AG04450 (cell line): ENCODE data around the gene EML3. TPM values are rescaled to one million over a fixed set of nuclear protein-coding genes. Genes with fewer than 3 reads are reported as not detected.

Source experiments
- CTCF ChIA-PET: fragments of 300-600, 350-600 bp; formaldehyde crosslinking; extraction: SDS; loops from one replicate; lab custom pipeline; 2022; ENCODE audit warnings: antibody characterized with exemption, inconsistent platforms; lab: Charles Lee
- POLR2A ChIA-PET: fragments of 350-600 bp; formaldehyde crosslinking; extraction: SDS; loops from one replicate; lab custom pipeline; 2021; ENCODE audit warnings: antibody characterized with exemption, inconsistent platforms; lab: Yijun Ruan, JAX
- DNase-seq: peaks from one replicate; pipeline ENCODE4 v3.0.0-alpha.2; 2011; ENCODE audit warnings: low read depth, low spot score
- H3K27ac ChIP-seq: one replicate; pipeline ENCODE4 v1.5.1; 2012; ENCODE audit warnings: low read depth, low read length, control low read depth
- H3K27me3 ChIP-seq: one replicate; pipeline ENCODE4 v1.6.0; 2012; ENCODE audit warnings: low read length; ENCODE audit not compliant: control insufficient read depth, insufficient read depth
- H3K4me3 ChIP-seq: 2 replicates; pipeline ENCODE4 v1.5.1; 2011; ENCODE audit warnings: mild to moderate bottlenecking, low read depth, low read length, control low read depth
- H3K9me3 ChIP-seq: 2 replicates; pipeline ENCODE4 v1.5.1; 2012; ENCODE audit warnings: low read length; ENCODE audit not compliant: control insufficient read depth, insufficient read depth
- polyA plus RNA-seq: library from polyadenylated mRNA; depleted of rRNA; stranded (reverse); fragments of >200 nt; gene quantifications from 2 replicates; pipeline ENCODE4 v1.2.3, GENCODE V29; 2011
- TF ChIP-seq, protein P1 (sequence below): IDR thresholded peaks from 2 replicates; pipeline ENCODE4 v1.5.1; 2011; ENCODE audit warnings: low read depth, low read length, control low read depth, inconsistent platforms

The EML3 gene
- polyA plus RNA-seq, 1 experiment: 18.6 TPM

DNA sequence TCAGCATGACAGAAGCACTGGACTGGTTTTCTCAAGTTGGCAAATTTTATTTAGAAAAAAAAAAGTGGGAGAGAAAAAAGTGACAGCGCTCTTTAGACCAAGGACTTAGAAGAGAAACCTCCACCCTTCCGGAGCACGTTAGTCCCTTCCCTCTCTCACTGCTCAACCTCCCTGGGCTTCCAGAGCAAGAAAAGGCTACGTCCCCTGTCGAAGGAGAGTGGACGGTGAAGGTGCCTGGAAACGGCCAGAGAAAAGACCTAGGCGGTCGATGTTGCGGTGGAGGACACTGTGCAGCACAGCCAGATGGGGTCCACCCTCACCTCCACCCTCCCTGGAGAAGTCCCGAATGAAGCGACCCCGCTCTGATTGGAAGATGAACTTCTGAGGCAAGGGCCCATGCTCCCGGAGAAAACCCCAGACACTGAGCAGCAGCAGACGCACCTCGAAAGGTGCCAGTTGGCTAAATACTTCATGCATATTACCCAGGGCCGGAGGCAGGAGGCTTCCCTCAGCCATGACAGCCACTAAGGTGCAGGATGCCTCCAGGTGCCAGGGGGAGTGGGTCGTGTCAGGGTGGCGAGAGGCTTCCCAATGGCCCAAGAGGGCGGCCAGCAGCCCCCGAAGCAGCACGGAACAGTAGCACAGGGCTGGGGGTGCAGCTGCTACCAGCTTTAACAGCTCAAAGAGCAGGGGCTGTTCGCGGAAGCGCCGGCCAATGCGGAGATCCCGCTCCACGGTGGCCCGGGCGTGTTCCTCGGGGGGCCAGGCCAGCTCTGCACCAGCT, 34.4 kb upstream of the EML3 start:
- H3K27ac ChIP-seq: peak overlapping the region; percentile 47
- TF ChIP-seq, protein P1, sequence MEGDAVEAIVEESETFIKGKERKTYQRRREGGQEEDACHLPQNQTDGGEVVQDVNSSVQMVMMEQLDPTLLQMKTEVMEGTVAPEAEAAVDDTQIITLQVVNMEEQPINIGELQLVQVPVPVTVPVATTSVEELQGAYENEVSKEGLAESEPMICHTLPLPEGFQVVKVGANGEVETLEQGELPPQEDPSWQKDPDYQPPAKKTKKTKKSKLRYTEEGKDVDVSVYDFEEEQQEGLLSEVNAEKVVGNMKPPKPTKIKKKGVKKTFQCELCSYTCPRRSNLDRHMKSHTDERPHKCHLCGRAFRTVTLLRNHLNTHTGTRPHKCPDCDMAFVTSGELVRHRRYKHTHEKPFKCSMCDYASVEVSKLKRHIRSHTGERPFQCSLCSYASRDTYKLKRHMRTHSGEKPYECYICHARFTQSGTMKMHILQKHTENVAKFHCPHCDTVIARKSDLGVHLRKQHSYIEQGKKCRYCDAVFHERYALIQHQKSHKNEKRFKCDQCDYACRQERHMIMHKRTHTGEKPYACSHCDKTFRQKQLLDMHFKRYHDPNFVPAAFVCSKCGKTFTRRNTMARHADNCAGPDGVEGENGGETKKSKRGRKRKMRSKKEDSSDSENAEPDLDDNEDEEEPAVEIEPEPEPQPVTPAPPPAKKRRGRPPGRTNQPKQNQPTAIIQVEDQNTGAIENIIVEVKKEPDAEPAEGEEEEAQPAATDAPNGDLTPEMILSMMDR: no peak
- ChIA-PET POLR2A (interaction anchor here (0.6 to 10.2 kb wide), 12 partner anchors 17 to 227 kb away, joined by 3 to 150 read pairs (median 4); partner anchors contain the start of genes B3GAT3, C11orf98, CSKMT and MTA2), CTCF (interaction anchor here (0.7 to 1.6 kb wide), 2 partner anchors 18 to 148 kb away, joined by 3 to 9 read pairs; partner anchors contain the start of genes C11orf98 and CSKMT)
- DNase-seq: no peak
- no peaks in the 10 kb centered on the region for H3K27me3 ChIP-seq
- peaks cover 6% of the 10 kb centered on the region; the same call in 1 of the 2 replicates for H3K9me3 ChIP-seq
- H3K4me3 ChIP-seq: peak overlapping the region; percentile 15; the same call in 1 of the 2 replicates

GRCh38 chr11:62645946-62646824, 33.6 kb upstream of the EML3 start, which contains the start of gene GANAB:
Gene GANAB (minus strand): TSS chr11:62646613. CDS start chr11:62646599, 14 bp downstream.
- CTCF ChIA-PET: interaction anchor here (0.7 to 1.6 kb wide), 3 partner anchors 19 to 252 kb away, joined by 3 to 9 read pairs (median 3); partner anchors contain the start of genes C11orf98 and CSKMT
- TF ChIP-seq, protein P1: no peak
- Histone ChIP-seq H3K27ac (peak within 1 kb of the TSS; percentile 94), H3K27me3 (no peaks in the 10 kb centered on the region), H3K9me3 (peaks cover 6% of the 10 kb centered on the region; the same call in 1 of the 2 replicates), H3K4me3 (peak within 1 kb of the TSS; percentile 93)
- POLR2A ChIA-PET: interaction anchor here (0.6 to 2.0 kb wide), 13 partner anchors 16 to 228 kb away, joined by 3 to 33 read pairs (median 4); partner anchors contain the start of genes B3GAT3, C11orf98, CSKMT and EEF1G
- peak; percentile 93 for DNase-seq

DNA sequence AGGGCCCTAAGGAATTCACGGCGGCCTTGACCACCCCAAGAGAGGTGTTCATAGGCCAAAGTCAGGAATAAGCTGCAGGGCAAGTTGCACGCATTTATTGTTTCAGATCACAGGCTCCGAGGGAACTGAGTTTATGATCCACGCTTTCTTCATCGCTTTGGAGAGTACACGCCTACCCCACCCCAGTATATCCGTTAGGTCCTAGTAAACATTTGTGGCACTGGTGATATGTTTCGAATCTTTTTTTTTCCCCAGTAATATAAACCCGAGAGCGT, 33.0 kb upstream of the EML3 start:
- peak overlapping the region; percentile 93 for H3K4me3 ChIP-seq
- H3K27ac ChIP-seq: peak overlapping the region; percentile 94
- CTCF ChIA-PET: interaction anchor here (0.9 kb wide), 1 partner anchor 251 kb away, joined by 3 read pairs; no protein-coding TSS in a partner anchor
- peaks cover 6% of the 10 kb centered on the region; the same call in 1 of the 2 replicates for H3K9me3 ChIP-seq
- TF ChIP-seq, protein P1: no peak
- POLR2A ChIA-PET: interaction anchor here (0.8 to 2.0 kb wide), 6 partner anchors 19 to 72 kb away, joined by 3 to 33 read pairs (median 5); partner anchors contain the start of genes B3GAT3, C11orf98, CSKMT and EEF1G
- DNase-seq: no peak
- no peaks in the 10 kb centered on the region for H3K27me3 ChIP-seq

DNA sequence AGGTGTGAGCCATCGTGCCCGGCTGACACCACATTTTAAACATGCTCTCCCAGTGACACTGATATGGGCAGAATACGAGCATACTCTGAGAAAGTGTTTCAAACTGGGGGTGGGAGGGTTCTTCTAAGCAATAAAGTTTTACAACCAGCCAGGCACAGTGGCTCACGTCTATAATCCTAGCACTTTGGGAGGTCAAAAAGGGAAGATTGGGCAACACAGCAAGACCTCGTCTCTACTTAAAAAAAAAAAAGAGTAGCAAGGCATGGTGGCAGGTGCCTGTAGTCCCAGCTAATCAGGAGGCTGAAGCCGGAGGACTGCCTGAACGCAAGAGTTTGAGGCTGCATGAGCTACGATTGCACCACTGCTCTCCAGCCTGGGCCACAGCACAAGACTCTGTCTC, 31.6 kb upstream of the EML3 start:
- no peak for DNase-seq
- ChIA-PET POLR2A (interaction anchor here (0.7 to 0.8 kb wide), 2 partner anchors 9 to 21 kb away, joined by 3 to 5 read pairs; partner anchors contain the start of genes C11orf98, CSKMT and INTS5), CTCF (no interaction called here)
- Histone ChIP-seq H3K4me3 (no peak overlapping the region), H3K27me3 (no peaks in the 10 kb centered on the region), H3K27ac (no peak overlapping the region), H3K9me3 (peaks cover 6% of the 10 kb centered on the region; the same call in 1 of the 2 replicates)
- TF ChIP-seq, protein P1: no peak
